ENCODE data around the gene TPBGL. TPM values are rescaled to one million over a fixed set of nuclear protein-coding genes. Genes with fewer than 3 reads are reported as not detected.

TPBGL gene
- total RNA-seq, 1 experiment from 2014 or later = not detected

GRCh38 chr11:75241906-75242644, 1.5 kb downstream of the TPBGL start:
- DNase-seq (ENCODE audit: low read depth) = no peak
- in situ Hi-C loops (cut with HindIII; ENCODE audit: low pct_unique_long_range_greater_than_20kb, low sequenced_read_pairs) = no loop called here

DNA sequence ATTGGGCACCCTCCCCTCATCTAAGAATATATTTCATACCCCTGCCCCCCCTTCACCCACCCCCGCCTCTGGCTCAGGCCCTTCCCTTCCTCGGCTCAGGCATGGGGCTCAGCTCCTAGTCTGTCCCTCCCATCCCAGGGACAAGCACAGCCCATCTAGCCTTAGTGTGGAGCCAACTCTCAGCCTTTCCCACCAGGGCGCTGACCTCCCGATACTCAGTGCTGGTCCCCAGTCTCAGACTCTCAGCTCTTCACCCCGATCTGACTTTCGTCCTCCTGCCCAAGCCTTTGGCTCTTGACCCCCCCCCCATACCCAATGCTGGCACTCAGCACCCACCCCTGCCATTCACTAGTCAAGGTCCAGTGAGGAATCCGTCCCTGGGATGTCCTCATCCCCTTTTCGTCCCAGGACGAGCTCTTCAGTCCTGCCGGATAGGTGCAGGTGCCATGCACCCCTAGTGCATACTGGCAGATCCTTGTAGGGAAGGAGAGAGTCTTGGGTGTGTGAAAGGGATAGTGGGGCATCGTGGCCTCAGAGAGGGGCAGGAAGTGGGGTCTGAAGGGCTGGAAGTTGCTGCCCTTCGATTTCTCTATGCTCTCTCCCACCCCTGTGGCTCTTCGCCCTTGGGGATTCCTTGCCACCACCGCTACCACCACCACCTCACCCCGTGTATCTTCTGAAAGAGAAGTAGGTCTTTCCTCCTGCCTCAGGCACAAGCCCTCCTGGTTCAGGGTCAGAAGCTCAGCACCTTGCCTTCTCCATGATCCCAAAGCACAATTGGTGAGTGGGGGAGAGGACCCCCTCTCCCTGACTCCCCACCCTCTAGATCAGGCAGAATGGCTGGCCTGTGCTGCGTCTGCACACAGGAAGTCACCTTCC, 2.4 kb downstream of the TPBGL start:
- DNase-seq (ENCODE audit: low read depth) = no peak
- in situ Hi-C loops (cut with HindIII; ENCODE audit: low pct_unique_long_range_greater_than_20kb, low sequenced_read_pairs) = no loop called here

- no peak for DNase-seq (ENCODE audit: low read depth)
- in situ Hi-C loops (cut with HindIII; ENCODE audit: low pct_unique_long_range_greater_than_20kb, low sequenced_read_pairs) = no loop called here
Measured at GRCh38 chr11:75244052-75244814, 3.7 kb downstream of the TPBGL start.

GRCh38 chr11:75245356-75246005, 4.9 kb downstream of the TPBGL start:
- in situ Hi-C loops (cut with HindIII; ENCODE audit: low pct_unique_long_range_greater_than_20kb, low sequenced_read_pairs) = no loop called here
- no peak for DNase-seq (ENCODE audit: low read depth)

DNA sequence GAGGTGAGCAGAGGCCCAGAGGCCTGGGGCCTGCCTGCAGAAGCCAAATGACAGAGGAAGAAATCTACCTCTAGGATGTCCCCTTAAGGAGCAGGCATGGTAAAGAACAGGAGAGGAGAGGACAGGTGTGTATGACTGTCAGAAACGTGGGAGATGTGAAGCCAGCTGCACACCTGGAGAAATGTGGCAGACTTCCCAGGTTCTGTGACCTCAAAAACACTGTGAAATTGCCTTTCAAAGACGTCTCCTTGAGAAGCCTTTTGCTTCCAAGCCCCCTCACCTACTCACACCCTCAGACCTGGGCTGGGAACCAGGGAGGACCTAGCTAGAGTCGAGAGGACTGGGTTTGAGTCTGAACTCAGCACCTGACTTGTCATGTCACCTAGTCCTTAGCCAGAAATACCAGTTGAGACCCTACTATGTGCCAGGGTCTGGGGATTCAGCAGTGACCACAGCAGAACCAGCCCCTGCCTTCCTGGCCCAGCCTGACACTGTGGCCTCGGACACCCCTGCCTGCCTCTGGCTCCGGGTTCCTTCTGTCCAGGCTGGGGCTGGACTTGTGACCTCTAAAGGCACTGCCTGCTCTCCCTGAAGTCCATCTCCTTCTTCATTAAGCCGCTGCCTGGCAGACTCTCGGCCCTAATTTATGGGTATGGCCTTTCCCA, 5.6 kb downstream of the TPBGL start:
- in situ Hi-C loops (cut with HindIII; ENCODE audit: low pct_unique_long_range_greater_than_20kb, low sequenced_read_pairs) = no loop called here
- DNase-seq (ENCODE audit: low read depth) = no peak

DNA sequence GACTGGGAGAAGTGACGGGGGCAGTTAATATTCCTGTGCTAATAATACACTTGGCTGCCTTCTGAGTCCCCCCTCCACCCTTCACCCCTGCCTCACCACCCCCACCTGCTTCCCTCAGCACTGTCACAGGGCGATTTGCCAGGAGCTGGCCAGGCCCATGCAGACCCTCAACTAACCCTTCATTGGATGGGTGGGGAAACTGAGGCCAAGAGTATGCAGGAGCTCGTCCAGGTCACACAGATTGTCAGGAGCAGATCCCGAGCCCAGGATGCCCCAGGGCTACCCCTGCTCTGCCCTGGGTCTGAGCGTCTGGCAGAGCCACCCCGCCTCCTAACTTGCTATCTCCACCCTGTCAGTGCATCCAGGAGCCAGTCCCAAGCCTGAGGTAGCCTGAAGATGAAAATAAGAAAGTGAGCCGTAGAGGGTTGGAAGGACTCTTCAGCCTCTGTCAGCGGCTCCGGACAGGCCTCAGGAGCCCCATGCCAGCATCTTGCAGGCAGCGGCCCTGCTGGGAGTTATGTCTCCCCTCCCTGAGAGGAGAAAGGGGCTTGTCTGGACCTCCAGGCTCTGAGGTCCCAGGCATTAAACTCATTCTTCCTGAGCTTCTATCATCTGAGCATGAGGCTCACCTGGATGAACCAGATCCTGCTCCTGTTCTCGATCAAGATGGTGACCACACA, 6.2 kb downstream of the TPBGL start:
- DNase-seq (ENCODE audit: low read depth) = no peak
- in situ Hi-C loops (cut with HindIII; ENCODE audit: low pct_unique_long_range_greater_than_20kb, low sequenced_read_pairs) = no loop called here

DNA sequence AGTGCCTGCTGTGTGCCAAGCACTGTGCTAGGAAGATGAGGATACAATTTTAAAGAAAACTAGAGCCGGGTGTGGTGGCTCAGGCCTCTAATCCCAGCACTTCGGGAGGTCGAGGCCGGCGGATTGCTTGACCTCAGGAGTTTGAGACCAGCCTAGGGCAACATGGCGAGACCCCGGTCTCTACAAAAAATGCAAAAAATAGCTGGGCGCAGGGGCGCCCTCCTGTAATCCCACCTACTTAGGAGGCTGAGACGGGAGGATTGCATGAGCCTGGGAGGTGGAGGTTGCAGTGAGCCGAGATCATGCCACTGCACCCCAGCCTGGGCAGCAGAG, 8.3 kb downstream of the TPBGL start:
- DNase-seq (ENCODE audit: low read depth) = no peak
- in situ Hi-C loops (cut with HindIII; ENCODE audit: low pct_unique_long_range_greater_than_20kb, low sequenced_read_pairs) = no loop called here

DNA sequence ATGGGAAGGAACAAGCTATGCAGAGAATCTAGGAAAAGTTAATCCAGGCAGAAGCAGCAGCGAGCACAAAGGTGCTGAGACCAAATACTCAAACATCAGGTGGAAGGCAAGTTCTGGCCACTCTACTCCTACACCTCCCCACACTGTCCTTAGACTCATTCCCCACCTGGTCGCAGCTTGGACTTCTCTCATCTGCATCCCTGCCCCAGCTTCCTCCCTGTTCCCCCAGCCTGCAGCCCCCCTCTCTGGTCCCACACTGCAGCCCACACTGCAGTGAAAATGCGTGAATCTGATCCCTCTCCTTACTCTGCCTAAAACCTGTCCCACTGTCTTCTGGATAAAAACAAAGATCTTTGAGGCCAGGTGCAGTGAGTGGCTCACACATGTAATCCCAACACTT, 9.1 kb downstream of the TPBGL start:
- DNase-seq (ENCODE audit: low read depth) = no peak
- in situ Hi-C loops (cut with HindIII; ENCODE audit: low pct_unique_long_range_greater_than_20kb, low sequenced_read_pairs) = no loop called here

DNA sequence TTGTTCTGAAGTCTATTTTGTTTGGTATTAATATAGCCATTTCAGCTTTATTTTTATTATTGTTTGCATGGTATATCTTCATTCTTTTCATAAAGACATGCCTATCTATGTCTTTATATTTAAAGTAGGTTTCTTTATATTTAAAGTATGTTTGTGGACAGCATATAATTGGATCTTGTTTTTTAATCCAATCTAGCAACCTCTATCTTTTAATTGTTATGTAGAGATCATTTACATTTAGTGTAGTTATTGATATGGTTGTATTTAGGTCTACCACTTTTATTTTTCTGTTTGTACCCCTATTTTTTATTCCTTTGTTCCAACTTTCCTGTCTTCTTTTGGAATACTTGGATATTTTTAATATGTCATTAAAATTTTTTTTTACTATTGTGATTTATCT, 13.8 kb downstream of the TPBGL start:
- in situ Hi-C loops (cut with HindIII; ENCODE audit: low pct_unique_long_range_greater_than_20kb, low sequenced_read_pairs) = no loop called here
- no peak for DNase-seq (ENCODE audit: low read depth)

GRCh38 chr11:75260396-75261170, 20.0 kb downstream of the TPBGL start:
- in situ Hi-C loops (cut with HindIII; ENCODE audit: low pct_unique_long_range_greater_than_20kb, low sequenced_read_pairs) = no loop called here
- no peak for DNase-seq (ENCODE audit: low read depth)

GRCh38 chr11:75261902-75262361, 21.4 kb downstream of the TPBGL start:
- DNase-seq (ENCODE audit: low read depth) = no peak
- in situ Hi-C loops (cut with HindIII; ENCODE audit: low pct_unique_long_range_greater_than_20kb, low sequenced_read_pairs) = no loop called here

DNA sequence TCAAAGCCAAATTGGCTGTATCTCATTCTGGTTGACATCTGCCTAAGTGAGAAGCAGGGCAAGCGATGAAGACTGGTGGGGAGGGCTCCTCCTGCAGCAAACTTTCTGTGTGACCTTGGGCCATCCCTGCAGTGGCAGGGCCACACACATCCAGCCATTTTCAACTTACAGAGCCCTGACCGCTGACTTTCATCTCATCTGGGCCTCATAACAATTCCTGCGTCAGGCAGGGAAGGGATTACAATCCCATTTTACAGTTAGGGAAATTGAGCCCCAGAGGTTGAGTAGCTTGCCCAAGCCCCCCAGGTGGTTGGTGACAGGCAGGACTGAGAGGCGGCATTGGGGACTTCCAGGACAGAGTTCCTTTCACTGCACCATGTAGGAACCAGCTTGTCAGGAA, 21.9 kb downstream of the TPBGL start:
- in situ Hi-C loops (cut with HindIII; ENCODE audit: low pct_unique_long_range_greater_than_20kb, low sequenced_read_pairs) = no loop called here
- no peak for DNase-seq (ENCODE audit: low read depth)

- in situ Hi-C loops (cut with HindIII; ENCODE audit: low pct_unique_long_range_greater_than_20kb, low sequenced_read_pairs) = no loop called here
- DNase-seq (ENCODE audit: low read depth) = no peak
Measured at GRCh38 chr11:75262961-75263852, 22.6 kb downstream of the TPBGL start.

GRCh38 chr11:75263944-75264349, 23.4 kb downstream of the TPBGL start:
- in situ Hi-C loops (cut with HindIII; ENCODE audit: low pct_unique_long_range_greater_than_20kb, low sequenced_read_pairs) = no loop called here
- no peak for DNase-seq (ENCODE audit: low read depth)

- DNase-seq (ENCODE audit: low read depth) = no peak
- in situ Hi-C loops (cut with HindIII; ENCODE audit: low pct_unique_long_range_greater_than_20kb, low sequenced_read_pairs) = no loop called here
Measured at GRCh38 chr11:75264356-75264755, 23.8 kb downstream of the TPBGL start.

- no peak for DNase-seq (ENCODE audit: low read depth)
- in situ Hi-C loops (cut with HindIII; ENCODE audit: low pct_unique_long_range_greater_than_20kb, low sequenced_read_pairs) = no loop called here
Measured at GRCh38 chr11:75264971-75265370, 24.4 kb downstream of the TPBGL start.
